Inflammatory macrophage treated with lipopolysaccharide for 4 hours (primary cell): ENCODE measurements around the gene PIGR.

ENCODE experiments used
- DNase-seq: peaks from one replicate; pipeline ENCODE4 v3.0.0-alpha.2; 2020

Gene PIGR

GRCh38 chr1:206907304-206907991 lies 38.8 kb downstream of the PIGR start:
- DNase-seq = no peak

- DNase-seq = no peak
These were observed 40.7 kb downstream of the PIGR start for GRCh38 chr1:206905295-206906164.

- no peak for DNase-seq
These were observed 41.7 kb downstream of the PIGR start for GRCh38 chr1:206904423-206905142.

- no peak for DNase-seq
These were observed 42.6 kb downstream of the PIGR start for GRCh38 chr1:206903687-206904086.

- no peak for DNase-seq
These were observed 43.6 kb downstream of the PIGR start for GRCh38 chr1:206902702-206903101.

- no peak for DNase-seq
These were observed 44.3 kb downstream of the PIGR start for GRCh38 chr1:206901944-206902343.

GRCh38 chr1:206900149-206900548 lies 46.1 kb downstream of the PIGR start:
- DNase-seq = no peak

GRCh38 chr1:206899717-206900116 lies 46.5 kb downstream of the PIGR start:
- no peak for DNase-seq

GRCh38 chr1:206898915-206899431 lies 47.3 kb downstream of the PIGR start:
- no peak for DNase-seq

GRCh38 chr1:206898089-206898914 lies 48.0 kb downstream of the PIGR start:
- no peak for DNase-seq

GRCh38 chr1:206897175-206897574 lies 49.1 kb downstream of the PIGR start, which contains the start of gene IL24:
Gene IL24 (plus strand): TSS chr1:206897443. CDS start chr1:206897833, 390 bp downstream.
- DNase-seq = no peak

- DNase-seq = no peak
These were observed 50.0 kb downstream of the PIGR start for GRCh38 chr1:206896261-206896660.

GRCh38 chr1:206895837-206896242 lies 50.4 kb downstream of the PIGR start:
- DNase-seq = no peak

GRCh38 chr1:206895325-206895724 lies 50.9 kb downstream of the PIGR start:
- DNase-seq = no peak

GRCh38 chr1:206893380-206893779 lies 52.9 kb downstream of the PIGR start:
- peak; percentile 8 for DNase-seq

- no peak for DNase-seq
These were observed 53.8 kb downstream of the PIGR start for GRCh38 chr1:206892351-206892984.

- peak; percentile 9 for DNase-seq
These were observed 54.9 kb downstream of the PIGR start for GRCh38 chr1:206891412-206891811.

GRCh38 chr1:206890125-206891060 lies 55.9 kb downstream of the PIGR start:
- DNase-seq = peak; percentile 86

GRCh38 chr1:206887701-206888100 lies 58.6 kb downstream of the PIGR start:
- DNase-seq = no peak

GRCh38 chr1:206886831-206887230 lies 59.4 kb downstream of the PIGR start:
- no peak for DNase-seq
